ENCODE measurements around the gene ZNF488. TPM values are rescaled to one million over a fixed set of nuclear protein-coding genes. Genes with fewer than 3 reads are reported as not detected.
A peak's percentile ranks its signal among the peaks of the same experiment; 100 is the strongest.

Gene ZNF488
- total RNA-seq, 2 donors from 2014 or later = 0.23 to 0.55 TPM

DNA sequence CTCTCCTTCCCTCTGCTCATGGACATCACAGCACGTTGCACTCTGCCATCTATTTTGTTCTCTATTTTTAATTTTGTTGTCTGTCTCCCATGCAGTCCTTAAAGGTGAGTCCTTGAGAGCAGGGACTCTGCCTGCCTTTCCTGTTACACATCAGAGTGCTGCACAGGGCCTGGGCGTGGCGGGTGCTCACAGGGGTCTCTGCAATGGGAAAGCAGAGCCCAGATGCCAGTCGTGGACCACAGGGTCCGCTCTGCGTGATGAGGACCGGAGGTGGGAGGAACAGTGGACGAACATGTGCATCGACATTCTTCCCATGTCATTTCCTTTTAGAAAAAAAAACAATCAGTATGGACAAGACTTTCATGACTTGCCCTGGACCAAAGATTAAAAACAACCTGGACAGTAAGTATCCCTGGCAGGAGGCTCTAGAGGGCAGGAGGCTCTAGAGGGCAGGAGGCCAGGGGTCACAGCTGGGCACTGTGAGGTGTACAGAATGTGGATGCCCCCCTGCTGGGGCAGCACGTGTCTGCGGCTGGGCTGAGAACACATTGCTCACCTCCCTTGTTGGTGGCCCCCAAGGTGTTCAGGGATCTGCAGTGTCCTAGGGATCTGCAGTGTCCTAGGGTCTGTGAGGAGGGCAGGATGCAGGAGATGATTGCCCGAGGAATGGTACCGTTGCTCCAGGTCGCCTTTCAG, 29.6 kb upstream of the ZNF488 start:
- no peak for ATAC-seq
- H3K27ac Mint-ChIP-seq = no peak overlapping the region
- H3K36me3 Mint-ChIP-seq = no peaks in the 10 kb centered on the region
- DNase-seq (ENCODE audit: low spot score in 2 of 2) = no peak
- H3K9me3 Mint-ChIP-seq = no peaks in the 10 kb centered on the region

DNA sequence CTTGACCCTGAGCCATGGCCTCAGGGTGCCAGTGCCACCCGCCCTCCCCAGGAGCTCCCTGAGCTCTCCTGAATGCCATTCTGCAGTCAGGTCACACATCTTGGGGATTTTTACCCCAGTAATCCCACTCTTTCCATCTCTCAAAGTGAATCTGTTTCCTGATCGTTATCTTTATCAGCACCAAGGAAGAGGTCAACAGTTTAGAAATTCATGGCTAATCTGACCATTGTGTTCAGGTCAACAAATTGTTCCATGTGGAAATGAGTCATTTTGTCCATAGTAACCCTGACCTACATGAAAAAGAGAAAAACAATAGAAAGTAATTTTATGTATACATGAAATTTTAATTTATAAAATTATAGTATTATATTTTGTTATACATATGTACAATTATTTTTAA, 28.8 kb upstream of the ZNF488 start:
- DNase-seq (ENCODE audit: low spot score in 2 of 2) = no peak
- ATAC-seq = no peak

DNA sequence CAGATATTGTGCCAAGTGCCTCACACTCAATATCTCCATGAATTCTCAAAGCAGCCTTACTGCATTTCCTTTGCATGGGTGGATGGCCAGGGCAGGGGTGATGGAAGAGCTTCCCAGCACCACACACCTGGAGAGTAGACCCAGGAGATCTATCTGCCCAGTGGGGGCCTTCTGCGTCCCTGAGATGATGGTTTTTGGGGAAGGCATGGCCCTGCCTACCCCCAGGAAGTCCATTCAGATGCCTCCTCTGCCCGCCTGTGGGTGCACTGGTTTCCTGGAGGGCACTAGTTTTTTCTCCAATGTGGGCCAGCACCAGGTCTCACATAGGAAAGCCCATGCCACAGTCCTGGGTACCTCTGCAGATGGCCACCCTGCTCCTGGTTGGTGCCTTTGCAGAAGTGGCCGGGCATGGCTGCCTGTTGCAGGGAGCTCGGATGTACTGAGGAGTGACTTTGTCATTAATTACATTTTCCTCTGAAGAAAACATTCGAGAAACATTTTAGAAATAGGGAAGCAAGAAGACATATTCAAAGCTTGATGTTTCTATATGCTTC, 28.2 kb upstream of the ZNF488 start:
- no peak for DNase-seq (ENCODE audit: low spot score in 2 of 2)
- ATAC-seq = no peak
- Mint-ChIP-seq H3K36me3 (no peaks in the 10 kb centered on the region), H3K27ac (no peak overlapping the region), H3K9me3 (no peaks in the 10 kb centered on the region)

More for the DNA sequence above, 28.8 kb upstream of the ZNF488 start:
- H3K27ac Mint-ChIP-seq = no peak overlapping the region
- no peaks in the 10 kb centered on the region for H3K36me3 Mint-ChIP-seq
- H3K9me3 Mint-ChIP-seq = no peaks in the 10 kb centered on the region

DNA sequence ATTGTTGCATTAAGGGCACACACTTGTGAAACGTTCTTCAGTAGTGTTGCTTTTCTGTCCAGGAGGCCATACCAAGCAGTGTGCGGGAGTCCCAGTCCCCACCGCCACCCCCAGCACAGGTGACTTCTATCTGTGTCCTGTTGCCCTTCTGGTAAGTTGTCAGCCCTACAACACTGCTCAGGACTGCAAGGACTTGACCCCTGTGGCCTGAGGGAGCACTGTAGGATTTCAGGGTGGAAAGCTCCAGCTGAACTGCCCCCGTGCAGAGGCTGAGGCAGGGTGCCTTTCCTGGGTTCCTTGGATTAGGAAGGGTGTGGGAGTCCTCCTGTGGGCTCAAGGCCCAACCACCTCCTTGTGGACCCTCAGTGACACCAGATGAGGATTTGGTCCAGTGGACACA, 26.8 kb upstream of the ZNF488 start:
- ATAC-seq (no peak), DNase-seq (ENCODE audit: low spot score in 2 of 2) (no peak)
- H3K9me3 Mint-ChIP-seq = no peaks in the 10 kb centered on the region
- H3K36me3 Mint-ChIP-seq = no peaks in the 10 kb centered on the region
- H3K27ac Mint-ChIP-seq = no peak overlapping the region

DNA sequence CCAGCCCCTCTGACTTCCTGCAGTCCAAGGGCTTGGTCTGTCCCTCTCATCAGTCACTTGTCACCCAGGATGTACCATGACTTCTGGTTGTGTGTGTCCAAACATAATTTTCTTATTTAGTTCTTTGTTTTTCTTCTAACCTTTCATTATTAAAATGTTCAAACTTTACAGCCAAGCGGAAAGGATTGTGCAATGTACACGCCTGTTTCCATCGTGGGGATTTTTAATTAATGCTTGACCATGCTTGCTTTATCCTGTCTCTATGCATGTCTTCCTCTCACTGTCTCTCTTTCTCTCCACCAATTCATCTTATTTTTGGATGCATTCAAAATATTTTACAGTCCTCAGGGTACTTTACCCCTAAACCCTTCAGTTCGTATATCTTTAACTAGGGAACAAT, 26.2 kb upstream of the ZNF488 start:
- no peak overlapping the region for H3K27ac Mint-ChIP-seq
- no peaks in the 10 kb centered on the region for H3K9me3 Mint-ChIP-seq
- DNase-seq (ENCODE audit: low spot score in 2 of 2) = no peak
- ATAC-seq = no peak
- H3K36me3 Mint-ChIP-seq = no peaks in the 10 kb centered on the region

DNA sequence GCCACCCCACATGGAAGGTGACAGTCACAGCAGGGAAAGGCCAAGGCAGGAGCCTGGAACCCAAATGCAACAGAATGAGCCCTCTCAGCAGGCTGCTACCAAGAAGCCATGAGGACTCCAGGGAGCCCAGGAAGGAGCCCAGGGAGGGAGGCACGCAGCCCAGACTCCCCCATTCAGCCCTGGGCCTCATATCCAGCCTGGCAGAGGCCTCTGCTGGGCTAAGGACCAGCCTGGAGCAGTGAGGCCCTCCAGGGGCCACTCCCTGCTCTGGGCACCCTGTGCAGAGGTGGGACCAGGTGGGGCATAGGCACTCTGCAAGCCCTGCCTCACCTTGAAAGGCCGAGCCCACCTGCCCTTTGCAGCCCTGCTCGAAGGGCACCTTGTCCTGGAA, 25.8 kb upstream of the ZNF488 start:
- DNase-seq (ENCODE audit: low spot score in 2 of 2) (no peak), ATAC-seq (no peak)
- H3K27ac Mint-ChIP-seq = no peak overlapping the region
- no peaks in the 10 kb centered on the region for H3K9me3 Mint-ChIP-seq
- H3K36me3 Mint-ChIP-seq = no peaks in the 10 kb centered on the region

DNA sequence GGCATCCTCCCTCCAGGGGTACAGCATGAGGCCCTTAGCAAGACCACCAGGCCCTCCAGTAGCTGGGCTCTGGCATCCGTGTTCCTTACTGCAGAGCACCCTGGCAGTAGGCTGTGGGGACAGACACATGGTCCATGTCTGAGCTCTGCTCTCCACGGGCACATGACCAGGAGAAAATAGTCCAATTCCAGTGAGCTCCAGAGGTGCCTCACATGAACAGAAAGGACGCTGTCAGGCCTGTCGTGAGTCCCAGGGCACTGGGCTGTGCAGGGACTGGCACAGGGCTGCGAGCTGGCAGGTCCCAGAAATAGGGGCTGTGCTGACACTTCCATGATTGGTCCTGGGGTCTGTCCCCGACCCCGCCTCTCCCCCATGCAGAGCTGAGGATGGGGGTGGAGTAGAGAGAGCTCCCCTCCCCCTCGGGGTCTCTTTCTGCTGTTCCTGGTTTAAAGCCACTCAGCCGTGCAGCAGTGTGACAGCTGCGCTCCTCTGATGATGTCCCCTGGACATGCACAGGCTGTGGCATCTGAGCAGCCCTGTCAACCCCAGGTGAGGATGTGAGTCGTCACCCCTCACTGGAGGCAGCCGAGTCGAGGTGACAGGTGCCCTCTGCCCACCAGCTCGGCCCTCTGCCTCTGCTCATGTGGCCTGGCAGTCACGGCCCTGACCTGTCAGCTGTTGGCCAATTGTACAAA, 25.2 kb upstream of the ZNF488 start:
- H3K27ac Mint-ChIP-seq = no peak overlapping the region
- ATAC-seq (no peak), DNase-seq (ENCODE audit: low spot score in 2 of 2) (no peak)
- H3K9me3 Mint-ChIP-seq = no peaks in the 10 kb centered on the region
- no peaks in the 10 kb centered on the region for H3K36me3 Mint-ChIP-seq

DNA sequence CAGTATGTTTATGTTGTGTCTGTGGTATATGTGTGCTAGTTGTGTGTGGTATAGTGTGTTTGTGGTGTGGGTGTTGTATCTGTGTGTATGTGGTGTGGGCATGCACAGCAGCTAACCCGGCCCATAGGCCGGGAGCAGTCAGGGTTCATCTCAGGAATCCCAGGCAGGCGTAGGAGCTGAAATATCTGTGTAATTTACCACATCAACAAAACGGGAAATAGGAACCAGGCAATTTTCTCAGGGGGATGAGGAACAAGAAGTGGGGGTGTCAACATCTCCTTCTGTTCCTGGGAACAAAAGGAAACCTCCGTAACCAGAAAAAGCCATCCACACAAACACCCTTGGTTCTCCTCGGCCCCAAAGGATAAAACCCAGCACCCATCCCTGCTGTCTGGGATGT, 24.5 kb upstream of the ZNF488 start:
- DNase-seq (ENCODE audit: low spot score in 2 of 2) (no peak), ATAC-seq (no peak)
- Mint-ChIP-seq H3K36me3 (no peaks in the 10 kb centered on the region), H3K27ac (no peak overlapping the region), H3K9me3 (no peaks in the 10 kb centered on the region)

DNA sequence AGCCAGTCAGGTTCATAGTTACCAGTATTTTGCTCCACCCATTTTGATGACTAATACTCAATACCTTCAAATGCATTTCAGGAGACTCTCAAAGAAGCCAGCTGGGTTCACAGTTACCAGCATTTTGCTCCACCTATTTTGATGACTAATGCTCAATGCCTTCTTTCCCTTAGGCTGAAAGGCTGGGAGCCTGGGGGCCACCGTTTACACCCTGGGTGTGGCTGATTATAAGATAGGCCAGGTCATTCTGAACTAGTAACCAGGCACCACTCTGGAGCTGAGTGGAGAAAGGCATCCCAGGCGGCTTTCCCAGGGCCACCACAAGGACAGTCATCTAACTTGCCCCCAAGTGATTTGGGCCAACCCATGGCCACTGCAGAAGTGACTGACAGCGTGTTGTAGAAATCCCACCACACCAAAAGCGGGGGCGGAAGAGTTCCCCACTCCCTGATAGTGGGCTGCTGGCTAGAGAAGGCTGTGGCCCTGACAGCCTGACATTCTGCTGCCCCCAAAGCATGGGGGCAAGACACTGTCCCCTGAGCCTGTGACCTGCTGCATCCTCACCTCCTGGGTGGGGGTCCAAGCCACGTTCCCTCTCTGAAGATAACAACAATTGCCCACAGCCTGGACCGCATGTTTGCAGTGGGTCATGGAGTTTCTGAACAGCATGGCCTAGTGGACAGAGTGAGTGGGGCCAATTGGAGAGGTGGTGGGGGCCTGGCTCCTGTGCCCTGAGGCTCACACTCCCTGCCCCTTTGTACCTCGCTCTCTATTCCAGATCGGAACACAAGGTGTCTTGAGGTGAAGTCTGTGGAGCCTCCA, 23.0 kb upstream of the ZNF488 start:
- DNase-seq (ENCODE audit: low spot score in 2 of 2) = no peak
- Mint-ChIP-seq H3K27ac (no peak overlapping the region), H3K9me3 (no peaks in the 10 kb centered on the region), H3K36me3 (no peaks in the 10 kb centered on the region)
- ATAC-seq = peak in 1 of 2 donors; percentile 38

DNA sequence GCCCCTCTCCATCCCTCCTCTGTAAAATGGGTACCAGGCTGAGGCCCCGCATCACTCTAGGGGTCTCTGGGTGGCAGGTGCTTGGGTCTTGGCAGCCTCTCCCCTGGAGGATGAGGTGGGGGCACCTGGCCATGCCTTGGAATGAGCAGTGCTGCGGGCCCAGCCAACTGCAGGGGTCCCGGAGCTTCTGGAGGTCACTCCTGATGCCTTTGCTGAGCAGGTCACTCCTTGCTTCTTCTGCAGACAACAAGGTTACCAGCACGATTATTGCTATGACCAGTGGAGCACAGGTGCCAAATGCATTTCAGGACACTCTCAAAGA, 22.4 kb upstream of the ZNF488 start:
- Mint-ChIP-seq H3K9me3 (no peaks in the 10 kb centered on the region), H3K27ac (no peak overlapping the region), H3K36me3 (no peaks in the 10 kb centered on the region)
- DNase-seq (ENCODE audit: low spot score in 2 of 2) (no peak), ATAC-seq (no peak)

DNA sequence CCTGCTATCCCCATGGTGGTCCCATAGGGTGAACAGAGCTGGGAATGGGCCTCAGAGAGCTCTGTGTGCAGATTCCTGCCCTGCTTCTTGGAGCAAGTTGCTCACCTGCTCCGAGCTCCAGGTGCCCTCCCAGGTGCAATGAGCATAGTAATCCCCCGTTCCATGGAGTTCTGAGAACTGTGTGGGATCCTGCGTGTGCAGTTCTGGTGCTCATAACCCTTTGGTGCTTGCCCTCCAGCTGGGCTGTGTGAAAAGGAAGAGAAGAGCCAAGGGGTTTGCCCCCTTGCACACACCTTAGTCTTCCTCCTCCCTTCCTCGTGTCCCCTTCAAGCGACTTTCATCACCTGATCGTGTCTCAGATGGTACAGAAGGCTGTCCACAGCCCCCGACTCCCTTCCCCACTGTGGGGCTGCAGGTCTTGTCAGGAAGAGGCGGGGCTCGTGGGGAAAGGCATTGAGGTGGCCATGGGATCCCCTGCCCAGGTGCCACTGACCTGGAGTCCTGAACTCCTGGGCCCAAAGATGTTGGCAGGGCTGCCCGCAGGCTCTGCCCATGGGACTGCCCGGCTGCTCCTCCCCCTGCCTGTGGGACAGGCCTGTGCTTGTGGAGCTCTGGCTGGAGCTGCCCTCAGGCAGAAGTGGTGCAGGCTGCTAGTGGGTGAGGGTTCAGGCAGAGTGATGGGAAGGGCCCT, 21.9 kb upstream of the ZNF488 start:
- Mint-ChIP-seq H3K36me3 (no peaks in the 10 kb centered on the region), H3K27ac (no peak overlapping the region), H3K9me3 (no peaks in the 10 kb centered on the region)
- no peak for ATAC-seq
- no peak for DNase-seq (ENCODE audit: low spot score in 2 of 2)

DNA sequence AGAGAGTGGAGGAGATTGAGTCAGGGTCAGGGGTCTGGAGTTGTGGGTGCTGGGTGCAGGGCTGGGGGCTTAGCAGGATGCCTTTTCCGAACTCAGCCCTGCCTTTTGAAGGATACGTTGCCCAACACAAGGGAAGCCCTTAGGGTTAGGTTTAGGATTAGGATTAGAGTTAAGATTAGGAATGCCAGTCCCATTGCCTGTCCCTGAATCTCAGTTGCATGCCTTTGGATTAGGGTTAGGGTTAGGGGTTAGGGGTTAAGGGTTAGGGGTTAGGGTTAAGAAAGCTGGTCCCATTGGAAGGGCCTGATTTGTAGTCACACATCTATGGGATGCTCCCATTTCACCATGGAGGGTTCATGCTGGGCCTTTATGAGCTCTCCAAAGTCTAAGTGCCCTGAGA, 20.8 kb upstream of the ZNF488 start:
- Mint-ChIP-seq H3K27ac (no peak overlapping the region), H3K36me3 (no peaks in the 10 kb centered on the region), H3K9me3 (no peaks in the 10 kb centered on the region)
- ATAC-seq (no peak), DNase-seq (ENCODE audit: low spot score in 2 of 2) (no peak)

DNA sequence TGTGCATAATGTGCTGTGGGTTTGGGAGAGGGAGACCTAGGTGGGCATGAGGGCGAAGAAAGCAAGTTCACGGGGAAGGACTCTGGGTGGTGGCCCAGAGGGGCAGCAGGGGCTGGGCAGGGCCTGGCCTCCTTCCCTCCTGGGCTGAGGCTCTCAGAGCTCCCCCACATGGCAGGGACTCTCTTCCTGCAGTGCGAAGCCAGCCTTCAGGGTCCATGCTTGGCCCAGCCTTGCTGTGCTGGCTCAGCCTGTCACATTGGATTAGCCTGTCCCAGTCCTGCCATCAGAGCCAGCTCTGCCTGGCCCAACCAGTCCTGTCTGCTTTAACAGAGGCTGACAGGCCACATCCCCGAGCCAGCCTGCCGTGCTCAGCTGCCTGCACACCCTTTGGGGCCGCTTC, 20.4 kb upstream of the ZNF488 start:
- Mint-ChIP-seq H3K36me3 (no peaks in the 10 kb centered on the region), H3K9me3 (no peaks in the 10 kb centered on the region), H3K27ac (no peak overlapping the region)
- DNase-seq (ENCODE audit: low spot score in 2 of 2) (no peak), ATAC-seq (no peak)

DNA sequence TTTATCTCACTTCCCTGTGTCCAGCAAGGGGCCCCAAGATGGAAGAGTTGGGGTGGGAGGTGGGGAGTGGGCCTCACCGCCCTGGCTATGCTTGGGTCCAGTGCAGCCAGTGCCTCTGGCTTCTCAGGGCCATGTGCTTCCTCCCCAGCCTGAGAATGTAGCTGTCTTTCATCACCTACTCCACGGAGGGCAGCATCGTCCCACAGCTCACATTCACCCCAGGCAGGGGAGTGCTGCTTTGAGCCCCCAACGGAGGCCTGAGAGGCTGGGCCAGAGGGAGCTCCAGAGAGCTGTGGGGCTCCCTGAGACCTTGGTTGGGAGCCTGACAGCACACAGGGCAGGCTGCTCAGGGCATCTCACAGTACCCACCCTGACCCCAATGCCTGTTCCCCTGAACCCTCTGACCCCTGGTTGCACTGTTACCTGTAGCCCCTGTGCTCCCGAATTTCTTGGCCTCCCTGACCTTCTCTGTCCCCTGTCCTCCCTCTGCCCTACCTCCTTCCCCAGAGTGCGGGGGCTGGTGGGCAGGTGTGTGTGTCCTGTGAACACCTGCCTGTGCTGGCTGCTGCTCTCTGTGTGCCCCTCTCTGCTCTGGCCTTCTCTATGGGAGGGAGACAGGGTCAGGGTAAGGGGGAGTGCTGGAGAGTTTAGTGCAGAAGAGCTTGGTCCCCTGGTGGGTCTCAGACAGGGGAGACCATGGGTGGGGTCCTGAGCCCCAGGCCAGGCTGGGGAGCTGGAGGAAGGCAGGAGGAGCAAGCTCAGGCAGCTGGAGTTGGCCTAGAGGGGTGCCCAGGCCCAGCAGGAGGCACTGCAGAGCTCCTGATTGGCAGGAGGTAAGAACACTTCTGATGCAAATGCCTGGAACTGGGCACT, 19.6 kb upstream of the ZNF488 start:
- DNase-seq (ENCODE audit: low spot score in 2 of 2) (no peak), ATAC-seq (peak in 1 of 2 donors; percentile 26)
- Mint-ChIP-seq H3K9me3 (no peaks in the 10 kb centered on the region), H3K36me3 (no peaks in the 10 kb centered on the region), H3K27ac (peak overlapping the region in 1 of 2 donors; percentile 68)

DNA sequence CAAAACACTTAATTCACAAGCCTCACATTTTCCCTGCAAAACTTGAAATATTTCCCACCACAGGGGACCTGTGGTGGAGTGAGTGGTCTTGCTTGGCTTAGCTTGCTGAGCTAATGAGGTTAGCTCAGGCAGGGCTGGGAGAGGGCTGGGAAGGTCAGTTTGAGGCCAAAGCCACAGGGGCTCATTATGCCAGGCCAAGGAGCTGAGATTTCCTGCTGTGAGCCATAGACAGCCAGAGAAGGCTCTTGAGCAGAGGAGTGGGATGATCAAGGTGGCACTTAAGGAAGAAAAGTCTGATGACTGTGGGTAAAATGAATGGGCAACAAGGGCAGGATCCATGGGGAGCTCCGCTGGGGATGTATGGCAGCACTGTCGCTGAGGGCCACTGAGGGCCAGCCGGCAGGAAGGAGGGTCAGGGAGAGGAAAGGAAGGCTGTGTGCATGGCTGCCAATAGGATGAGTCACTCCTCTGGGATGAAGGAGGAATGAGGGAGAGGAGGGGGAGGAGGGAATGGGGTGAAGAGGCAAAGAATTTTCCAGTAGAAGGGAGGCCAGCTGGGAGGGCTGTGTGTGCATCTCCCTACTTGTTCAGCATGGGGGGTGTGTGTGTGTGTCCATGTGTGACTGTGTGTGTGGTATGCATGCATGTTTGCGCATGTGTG, 18.7 kb upstream of the ZNF488 start:
- peak overlapping the region in 1 of 2 donors; percentile 19 for H3K27ac Mint-ChIP-seq
- H3K36me3 Mint-ChIP-seq = no peaks in the 10 kb centered on the region
- no peak for DNase-seq (ENCODE audit: low spot score in 2 of 2)

More for the DNA sequence above, 18.7 kb upstream of the ZNF488 start:
- ATAC-seq = no peak
- H3K9me3 Mint-ChIP-seq = no peaks in the 10 kb centered on the region

All from activated naive CD4-positive, alpha-beta T cell treated with anti-CD3 and anti-CD28 coated beads, Interleukin-2, amount 50 U/mL, for 72 hours (primary cell).